Fibroblast of lung (primary cell): ENCODE measurements around the gene TTC33. TPM values are rescaled to one million over a fixed set of nuclear protein-coding genes. Genes with fewer than 3 reads are reported as not detected.

Source experiments
- DNase-seq, 2 donors: peaks; one replicate each; pipeline versions ENCODE4 v3.0.0 to v3.0.0-alpha.2; 2010; ENCODE audit warnings: low read depth in 2 of 2
- H2AFZ ChIP-seq: 2 replicates; pipeline ENCODE4 v1.5.1; 2012; ENCODE audit warnings: low read length, control low read depth, inconsistent platforms
- H3K27ac ChIP-seq: 2 replicates; pipeline ENCODE4 v1.5.1; 2011; ENCODE audit warnings: low read length, control low read depth; ENCODE audit not compliant: insufficient read depth
- H3K27me3 ChIP-seq: 2 replicates; pipeline ENCODE4 v1.5.1; 2011; ENCODE audit warnings: mild to moderate bottlenecking, low read length; ENCODE audit not compliant: control insufficient read depth, insufficient read depth
- H3K36me3 ChIP-seq: 2 replicates; pipeline ENCODE4 v1.5.1; 2011; ENCODE audit warnings: low read length; ENCODE audit not compliant: control insufficient read depth, insufficient read depth
- H3K4me1 ChIP-seq: 2 replicates; pipeline ENCODE4 v1.5.1; 2011; ENCODE audit warnings: low read length; ENCODE audit not compliant: control insufficient read depth, insufficient read depth; ENCODE audit errors: extremely low read depth
- H3K4me2 ChIP-seq: 2 replicates; pipeline ENCODE4 v1.5.1; 2011; ENCODE audit warnings: low read length, control low read depth; ENCODE audit not compliant: insufficient read depth; ENCODE audit errors: extremely low read depth
- H3K4me3 ChIP-seq, 4 experiments: fragments of 200-600 bp in 1 of 4; sonication (generic) in 1 of 4; replicated peaks in 1 of 4; 2 replicates each; pipeline ENCODE4 v1.5.1; 2011 to 2016; ENCODE audit warnings: low read length in 4 of 4, low read depth in 3 of 4, mild to moderate bottlenecking in 3 of 4, control low read depth in 2 of 4, inconsistent platforms in 1 of 4, mixed read lengths in 1 of 4; ENCODE audit not compliant: insufficient read depth in 1 of 4; ENCODE audit errors: control extremely low read depth in 1 of 4
- H3K79me2 ChIP-seq: 2 replicates; pipeline ENCODE4 v1.5.1; 2012; ENCODE audit warnings: mild to moderate bottlenecking, low read length, inconsistent platforms; ENCODE audit not compliant: control insufficient read depth, insufficient read depth
- H3K9ac ChIP-seq: 2 replicates; pipeline ENCODE4 v1.5.1; 2011; ENCODE audit warnings: mild to moderate bottlenecking, low read length, control low read depth; ENCODE audit not compliant: insufficient read depth
- H3K9me3 ChIP-seq: 2 replicates; pipeline ENCODE4 v1.5.1; 2012; ENCODE audit warnings: low read depth, low read length; ENCODE audit not compliant: control insufficient read depth, insufficient read depth
- H4K20me1 ChIP-seq: 2 replicates; pipeline ENCODE4 v1.5.1; 2011; ENCODE audit warnings: low read length; ENCODE audit not compliant: control insufficient read depth, insufficient read depth; ENCODE audit errors: extremely low read depth
- CTCF ChIP-seq, 2 donors: IDR thresholded peaks in 1 of 2; conservative IDR thresholded peaks in 1 of 2; 1 replicate in 1 of 2; 2 replicates in 1 of 2; pipeline ENCODE4 v1.5.1; 2011 to 2012; ENCODE audit warnings: low read length in 2 of 2, control low read depth in 1 of 2, inconsistent platforms in 1 of 2, low read depth in 1 of 2, mild to moderate bottlenecking in 1 of 2
- EZH2 ChIP-seq: IDR thresholded peaks from 2 replicates; pipeline ENCODE4 v1.5.1; 2012; ENCODE audit warnings: low read length, control low read depth, mild to moderate bottlenecking; ENCODE audit errors: missing control alignments
- polyA plus RNA-seq, 2 donors: library from polyadenylated mRNA; depleted of rRNA in 1 of 2; stranded (reverse) in 1 of 2; unstranded in 1 of 2; fragments of >200 nt; gene quantifications; 2 replicates each; pipeline ENCODE4 v1.2.1, GENCODE V29; 2011 to 2012; ENCODE audit warnings: missing spikeins in 1 of 2
- total RNA-seq: library from RNA; depleted of rRNA; stranded (reverse); fragments of >200 nt; gene quantifications from 2 replicates; pipeline ENCODE4 v1.2.1, GENCODE V29; 2014

The TTC33 gene
- total and polyA plus RNA-seq, 2 donors (not counting 1 experiment from before 2014, with no cell fraction given), result 8.7 to 16.3 TPM

- Histone ChIP-seq H3K4me3 (no peak overlapping the region), H4K20me1 (no peaks in the 10 kb centered on the region), H3K9ac (no peak overlapping the region), H3K9me3 (no peaks in the 10 kb centered on the region), H3K27ac (no peak overlapping the region), H3K36me3 (no peaks in the 10 kb centered on the region), H3K79me2 (no peaks in the 10 kb centered on the region), H3K4me2 (no peak overlapping the region), H2AFZ (no peak overlapping the region), H3K4me1 (no peaks in the 10 kb centered on the region), H3K27me3 (no peaks in the 10 kb centered on the region)
- TF ChIP-seq CTCF (conservative IDR thresholded peaks at IDR 0.05 in 1 of 2, IDR thresholded peaks at IDR 0.05 in 1 of 2; ENCODE audit: low read depth in 1 of 2, low read length in 2 of 2) (no peak), EZH2 (no peak)
- no peak for DNase-seq
Observed at GRCh38 chr5:40700116-40700782, 55.5 kb downstream of the TTC33 start.

- TF ChIP-seq CTCF (conservative IDR thresholded peaks at IDR 0.05 in 1 of 2, IDR thresholded peaks at IDR 0.05 in 1 of 2; ENCODE audit: low read depth in 1 of 2, low read length in 2 of 2) (no peak), EZH2 (no peak)
- H3K9me3 ChIP-seq, result no peaks in the 10 kb centered on the region
- H3K4me1 ChIP-seq, result peaks cover 5% of the 10 kb centered on the region
- H3K27me3 ChIP-seq, result no peaks in the 10 kb centered on the region
- peaks cover 2% of the 10 kb centered on the region for H3K36me3 ChIP-seq
- H3K27ac ChIP-seq, result no peak overlapping the region
- no peak overlapping the region for H2AFZ ChIP-seq
- H3K4me2 ChIP-seq, result no peak overlapping the region
- H3K79me2 ChIP-seq, result peaks cover 12% of the 10 kb centered on the region
- H3K4me3 ChIP-seq, result no peak overlapping the region
- DNase-seq, result no peak
- no peaks in the 10 kb centered on the region for H4K20me1 ChIP-seq
- no peak overlapping the region for H3K9ac ChIP-seq
Observed at GRCh38 chr5:40694433-40694832, 61.3 kb downstream of the TTC33 start.

GRCh38 chr5:40691894-40692293 lies 63.9 kb downstream of the TTC33 start:
- TF ChIP-seq CTCF (conservative IDR thresholded peaks at IDR 0.05 in 1 of 2, IDR thresholded peaks at IDR 0.05 in 1 of 2; ENCODE audit: low read depth in 1 of 2, low read length in 2 of 2) (no peak), EZH2 (no peak)
- Histone ChIP-seq H3K4me1 (peaks cover 5% of the 10 kb centered on the region), H3K9me3 (no peaks in the 10 kb centered on the region), H3K27me3 (no peaks in the 10 kb centered on the region), H3K79me2 (peaks cover 15% of the 10 kb centered on the region), H3K36me3 (peaks cover 2% of the 10 kb centered on the region), H4K20me1 (no peaks in the 10 kb centered on the region), H3K4me3 (no peak overlapping the region), H3K27ac (no peak overlapping the region), H3K9ac (no peak overlapping the region), H2AFZ (no peak overlapping the region), H3K4me2 (no peak overlapping the region)
- DNase-seq, result no peak
